Testis (tissue), 2 donors: ENCODE results near the gene HBS1L.

Experiments used
- POLR2A ChIP-seq: fragments of 450-650 bp; IDR thresholded peaks from one replicate; pipeline ENCODE4 v1.6.1; 2017; ENCODE audit warnings: antibody characterized with exemption, mild to moderate bottlenecking, moderate library complexity
- TF ChIP-seq, protein P1 (sequence below), 3 experiments: fragments of 450-650 bp in 2 of 3; fragments of 200-600 bp in 1 of 3; sonication (generic) in 1 of 3; IDR thresholded peaks; one replicate each; pipeline ENCODE4 v1.5.1; 2016 to 2019; ENCODE audit warnings: antibody characterized with exemption in 3 of 3, mild to moderate bottlenecking in 2 of 3, moderate library complexity in 1 of 3

DNA sequence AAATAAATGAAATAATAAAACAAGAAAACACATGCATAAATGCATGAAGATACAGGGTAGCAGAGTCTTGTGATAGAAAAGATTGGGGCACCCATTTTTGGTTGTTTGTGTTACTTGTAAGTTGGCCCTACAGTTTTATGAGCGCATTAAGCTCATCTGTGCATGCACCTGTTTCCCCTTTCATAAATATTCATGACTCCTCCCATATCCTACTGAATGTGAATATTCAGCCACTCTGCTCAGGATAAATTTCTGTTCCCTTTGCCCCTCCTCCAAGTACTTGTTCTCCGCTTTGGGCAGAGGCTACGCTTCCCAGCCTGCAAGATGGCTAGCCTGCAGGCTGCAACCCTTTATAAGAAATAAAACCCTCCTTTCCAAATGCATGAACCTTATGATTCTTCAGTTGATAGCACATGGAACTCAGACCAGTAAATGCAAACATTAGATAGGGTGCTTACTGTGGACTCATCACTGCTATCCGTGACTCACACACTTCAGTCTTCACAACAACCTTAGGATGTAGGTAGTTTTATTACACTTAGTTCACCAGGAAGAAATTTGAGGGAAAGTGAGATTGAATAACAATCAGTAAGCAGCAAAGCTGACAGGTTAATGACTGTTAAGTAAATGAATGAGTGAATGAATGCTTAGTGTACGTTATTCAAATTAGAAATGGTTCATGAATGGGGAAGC, 119.7 kb downstream of the HBS1L start:
- TF ChIP-seq, protein P1, sequence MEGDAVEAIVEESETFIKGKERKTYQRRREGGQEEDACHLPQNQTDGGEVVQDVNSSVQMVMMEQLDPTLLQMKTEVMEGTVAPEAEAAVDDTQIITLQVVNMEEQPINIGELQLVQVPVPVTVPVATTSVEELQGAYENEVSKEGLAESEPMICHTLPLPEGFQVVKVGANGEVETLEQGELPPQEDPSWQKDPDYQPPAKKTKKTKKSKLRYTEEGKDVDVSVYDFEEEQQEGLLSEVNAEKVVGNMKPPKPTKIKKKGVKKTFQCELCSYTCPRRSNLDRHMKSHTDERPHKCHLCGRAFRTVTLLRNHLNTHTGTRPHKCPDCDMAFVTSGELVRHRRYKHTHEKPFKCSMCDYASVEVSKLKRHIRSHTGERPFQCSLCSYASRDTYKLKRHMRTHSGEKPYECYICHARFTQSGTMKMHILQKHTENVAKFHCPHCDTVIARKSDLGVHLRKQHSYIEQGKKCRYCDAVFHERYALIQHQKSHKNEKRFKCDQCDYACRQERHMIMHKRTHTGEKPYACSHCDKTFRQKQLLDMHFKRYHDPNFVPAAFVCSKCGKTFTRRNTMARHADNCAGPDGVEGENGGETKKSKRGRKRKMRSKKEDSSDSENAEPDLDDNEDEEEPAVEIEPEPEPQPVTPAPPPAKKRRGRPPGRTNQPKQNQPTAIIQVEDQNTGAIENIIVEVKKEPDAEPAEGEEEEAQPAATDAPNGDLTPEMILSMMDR (IDR thresholded peaks at IDR 0.05) = no peak
- no peak for TF ChIP-seq POLR2A
